Measurements from ENCODE around the gene MBD4. TPM values are rescaled to one million over a fixed set of nuclear protein-coding genes. Genes with fewer than 3 reads are reported as not detected.

Gene MBD4
- total RNA-seq, 2 experiments from 2014 or later = 62.0 to 63.9 TPM

DNA sequence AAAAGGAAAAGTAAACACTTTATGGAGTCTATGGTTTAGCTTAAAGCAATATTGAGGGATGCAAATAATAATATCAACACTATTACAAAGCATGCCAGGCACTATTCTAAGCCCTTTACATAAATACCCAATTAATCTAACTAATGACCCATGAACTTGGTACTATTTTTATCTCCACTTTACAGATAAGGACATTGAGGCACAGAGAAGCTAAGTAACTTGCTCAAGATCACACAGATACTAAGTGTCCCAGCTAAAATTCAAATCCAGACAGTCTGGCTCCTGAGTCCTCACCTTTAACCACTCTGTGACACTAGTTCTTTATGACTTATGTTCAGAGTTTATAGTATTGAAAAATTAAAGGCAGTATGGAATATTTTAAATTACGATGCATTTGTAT lies 5.6 kb downstream of the MBD4 start:
- no peak for DNase-seq
- Mint-ChIP-seq H3K36me3 (ENCODE audit: low read depth) (peaks cover 74% of the 10 kb centered on the region), H3K4me3 (no peak overlapping the region), H3K9me3 (no peaks in the 10 kb centered on the region), H3K4me1 (ENCODE audit: low read depth) (peaks cover 45% of the 10 kb centered on the region), H3K27ac (no peak overlapping the region), H3K27me3 (no peaks in the 10 kb centered on the region)
- no peak overlapping the region for H3K4me3 ChIP-seq (ENCODE audit: low read length)
- ATAC-seq (ENCODE audit: poor library complexity) = no peak
- ChIA-PET POLR2A (interaction anchor here (1.4 kb wide), 1 partner anchor 118 kb away, joined by 3 read pairs; a partner anchor contains a TSS), CTCF (interaction anchor here (1.3 kb wide), 1 partner anchor 193 kb away, joined by 3 read pairs; no protein-coding TSS in a partner anchor)
- no peak overlapping the region for H3K27ac ChIP-seq (ENCODE audit: low read depth in 1 of 2, low read length in 2 of 2)
- intact Hi-C loops (cut with DNase I, micrococcal nuclease) = no loop called here
- no peaks in the 10 kb centered on the region for H3K27me3 ChIP-seq (ENCODE audit: control insufficient read depth in 1 of 2, insufficient read depth in 2 of 2, low read length in 2 of 2)
- peaks cover 5% of the 10 kb centered on the region for H3K4me1 ChIP-seq (ENCODE audit: insufficient read depth, low read length)
- peaks cover 72% of the 10 kb centered on the region for H3K36me3 ChIP-seq (ENCODE audit: insufficient read depth, low read length)
- no peaks in the 10 kb centered on the region for H3K9me3 ChIP-seq (ENCODE audit: control insufficient read depth in 1 of 2, insufficient read depth in 1 of 2, low read length in 2 of 2)
- TF ChIP-seq, protein P1, sequence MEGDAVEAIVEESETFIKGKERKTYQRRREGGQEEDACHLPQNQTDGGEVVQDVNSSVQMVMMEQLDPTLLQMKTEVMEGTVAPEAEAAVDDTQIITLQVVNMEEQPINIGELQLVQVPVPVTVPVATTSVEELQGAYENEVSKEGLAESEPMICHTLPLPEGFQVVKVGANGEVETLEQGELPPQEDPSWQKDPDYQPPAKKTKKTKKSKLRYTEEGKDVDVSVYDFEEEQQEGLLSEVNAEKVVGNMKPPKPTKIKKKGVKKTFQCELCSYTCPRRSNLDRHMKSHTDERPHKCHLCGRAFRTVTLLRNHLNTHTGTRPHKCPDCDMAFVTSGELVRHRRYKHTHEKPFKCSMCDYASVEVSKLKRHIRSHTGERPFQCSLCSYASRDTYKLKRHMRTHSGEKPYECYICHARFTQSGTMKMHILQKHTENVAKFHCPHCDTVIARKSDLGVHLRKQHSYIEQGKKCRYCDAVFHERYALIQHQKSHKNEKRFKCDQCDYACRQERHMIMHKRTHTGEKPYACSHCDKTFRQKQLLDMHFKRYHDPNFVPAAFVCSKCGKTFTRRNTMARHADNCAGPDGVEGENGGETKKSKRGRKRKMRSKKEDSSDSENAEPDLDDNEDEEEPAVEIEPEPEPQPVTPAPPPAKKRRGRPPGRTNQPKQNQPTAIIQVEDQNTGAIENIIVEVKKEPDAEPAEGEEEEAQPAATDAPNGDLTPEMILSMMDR (IDR thresholded peaks at IDR 0.05) = no peak

DNA sequence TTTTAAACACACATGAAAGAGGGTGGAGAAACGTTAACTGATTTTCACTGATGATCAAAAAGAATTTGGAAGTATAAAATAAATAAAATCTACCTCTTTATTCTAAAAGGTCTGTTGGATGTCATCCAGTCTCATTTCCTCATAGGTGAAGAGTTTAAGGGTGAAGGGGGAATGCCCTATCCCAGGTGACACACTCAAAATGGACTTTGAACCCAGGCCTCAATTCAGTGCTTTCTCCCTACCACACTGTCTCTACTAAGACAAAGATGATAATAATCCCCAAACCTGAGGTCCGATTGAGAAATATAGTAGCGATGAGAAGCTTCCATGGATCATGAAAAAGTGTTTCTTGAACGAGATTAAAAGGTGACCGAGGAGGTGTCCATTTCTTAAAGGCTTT lies 6.2 kb downstream of the MBD4 start:
- ATAC-seq (ENCODE audit: poor library complexity) (no peak), DNase-seq (no peak)
- Histone ChIP-seq H3K9me3 (ENCODE audit: control insufficient read depth in 1 of 2, insufficient read depth in 1 of 2, low read length in 2 of 2) (no peaks in the 10 kb centered on the region), H3K4me1 (ENCODE audit: insufficient read depth, low read length) (peaks cover 7% of the 10 kb centered on the region), H3K27me3 (ENCODE audit: control insufficient read depth in 1 of 2, insufficient read depth in 2 of 2, low read length in 2 of 2) (no peaks in the 10 kb centered on the region), H3K36me3 (ENCODE audit: insufficient read depth, low read length) (peaks cover 72% of the 10 kb centered on the region), H3K27ac (ENCODE audit: low read depth in 1 of 2, low read length in 2 of 2) (no peak overlapping the region), H3K4me3 (ENCODE audit: low read length) (no peak overlapping the region)
- Mint-ChIP-seq H3K27me3 (no peaks in the 10 kb centered on the region), H3K27ac (no peak overlapping the region), H3K4me3 (no peak overlapping the region), H3K36me3 (ENCODE audit: low read depth) (peaks cover 78% of the 10 kb centered on the region), H3K4me1 (ENCODE audit: low read depth) (peaks cover 45% of the 10 kb centered on the region), H3K9me3 (no peaks in the 10 kb centered on the region)
- ChIA-PET CTCF (interaction anchor here (1.3 kb wide), 1 partner anchor 194 kb away, joined by 3 read pairs; no protein-coding TSS in a partner anchor), POLR2A (interaction anchor here (1.4 kb wide), 1 partner anchor 118 kb away, joined by 3 read pairs; a partner anchor contains a TSS)
- TF ChIP-seq, protein P1 (IDR thresholded peaks at IDR 0.05) = no peak
- intact Hi-C loops (cut with DNase I, micrococcal nuclease) = no loop called here

GRCh38 chr3:129432671-129433070 lies 7.1 kb downstream of the MBD4 start:
- no peak overlapping the region for H3K27ac Mint-ChIP-seq
- peaks cover 45% of the 10 kb centered on the region for H3K4me1 Mint-ChIP-seq (ENCODE audit: low read depth)
- no peak overlapping the region for H3K27ac ChIP-seq (ENCODE audit: low read depth in 1 of 2, low read length in 2 of 2)
- intact Hi-C loops (cut with DNase I, micrococcal nuclease) = no loop called here
- ATAC-seq (ENCODE audit: poor library complexity) (no peak), DNase-seq (no peak)
- peaks cover 67% of the 10 kb centered on the region for H3K36me3 ChIP-seq (ENCODE audit: insufficient read depth, low read length)
- peaks cover 14% of the 10 kb centered on the region for H3K4me1 ChIP-seq (ENCODE audit: insufficient read depth, low read length)
- H3K27me3 ChIP-seq (ENCODE audit: control insufficient read depth in 1 of 2, insufficient read depth in 2 of 2, low read length in 2 of 2) = no peaks in the 10 kb centered on the region
- H3K27me3 Mint-ChIP-seq = no peaks in the 10 kb centered on the region
- POLR2A ChIA-PET = interaction anchor here (1.4 kb wide), 1 partner anchor 117 kb away, joined by 3 read pairs; a partner anchor contains a TSS
- CTCF ChIA-PET = no interaction called here
- no peaks in the 10 kb centered on the region for H3K9me3 Mint-ChIP-seq
- no peak overlapping the region for H3K4me3 Mint-ChIP-seq
- H3K9me3 ChIP-seq (ENCODE audit: control insufficient read depth in 1 of 2, insufficient read depth in 1 of 2, low read length in 2 of 2) = no peaks in the 10 kb centered on the region
- no peak overlapping the region for H3K4me3 ChIP-seq (ENCODE audit: low read length)
- H3K36me3 Mint-ChIP-seq (ENCODE audit: low read depth) = peaks cover 75% of the 10 kb centered on the region
- TF ChIP-seq, protein P1 (IDR thresholded peaks at IDR 0.05) = no peak

Data from CD4-positive, alpha-beta T cell (primary cell).